Germinal center (tissue), 1 donor: ENCODE results near the gene DNAJC6.
"Not testable (repeated sequence)": the region's sequence is repeated elsewhere in the genome, so short reads cannot be mapped to it uniquely, and the experiment has no call there.

ENCODE experiments used
- DNase-seq: peaks from one replicate; pipeline ENCODE4 v3.0.0; 2012; ENCODE audit warnings: mixed read lengths, low spot score

Gene DNAJC6

DNA sequence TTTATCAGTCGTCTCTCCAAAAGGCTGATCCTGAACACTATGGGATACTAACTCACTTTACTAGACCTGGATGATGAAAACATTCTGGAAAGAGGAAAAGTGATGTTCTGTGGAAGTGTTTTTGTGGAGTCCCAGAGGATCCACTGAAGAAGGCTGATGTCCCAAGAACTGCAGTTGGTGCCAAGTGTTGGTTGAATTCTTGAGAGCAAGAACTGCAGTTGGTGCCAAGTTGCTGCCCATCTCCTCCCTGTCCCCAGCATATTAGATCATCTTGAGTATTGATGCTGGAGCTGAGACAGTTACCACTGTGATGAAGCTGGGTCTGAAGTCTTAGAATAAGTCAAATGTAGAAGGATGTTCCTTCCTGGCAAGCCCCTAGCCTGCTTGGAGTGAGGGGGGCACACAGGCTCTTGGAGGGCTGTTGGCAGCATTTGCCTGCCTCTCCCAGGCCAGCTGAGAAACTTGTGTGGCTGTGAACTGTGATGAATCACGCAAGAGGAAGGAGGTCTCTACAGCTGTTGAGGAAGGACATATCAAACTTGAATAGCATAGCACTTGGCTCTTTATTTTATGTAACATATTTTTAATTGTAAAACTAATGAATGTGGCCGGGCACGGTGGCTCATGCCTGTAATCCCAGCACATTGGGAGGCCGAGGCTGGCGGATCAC is 48.1 kb downstream of the DNAJC6 start:
- no peak for DNase-seq

DNA sequence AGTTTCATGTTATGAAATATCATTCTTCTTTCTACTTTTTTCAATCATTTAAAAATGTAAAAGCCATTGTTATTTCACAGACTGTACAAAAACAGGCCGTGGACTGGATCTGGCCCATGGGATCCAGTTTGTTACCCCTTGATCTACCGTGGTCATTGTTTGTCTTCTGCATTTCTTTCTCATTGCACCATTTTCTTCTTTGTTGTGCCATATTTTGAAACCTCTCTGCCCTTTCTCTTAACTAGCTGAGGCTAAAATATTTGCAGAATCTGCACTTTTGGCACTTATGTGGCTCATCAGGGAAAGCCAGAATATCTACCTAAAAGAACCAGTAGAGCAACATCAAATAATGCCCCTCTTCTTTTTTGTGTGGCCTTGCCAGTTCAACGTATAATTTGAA is 50.5 kb downstream of the DNAJC6 start:
- DNase-seq, result no peak

DNA sequence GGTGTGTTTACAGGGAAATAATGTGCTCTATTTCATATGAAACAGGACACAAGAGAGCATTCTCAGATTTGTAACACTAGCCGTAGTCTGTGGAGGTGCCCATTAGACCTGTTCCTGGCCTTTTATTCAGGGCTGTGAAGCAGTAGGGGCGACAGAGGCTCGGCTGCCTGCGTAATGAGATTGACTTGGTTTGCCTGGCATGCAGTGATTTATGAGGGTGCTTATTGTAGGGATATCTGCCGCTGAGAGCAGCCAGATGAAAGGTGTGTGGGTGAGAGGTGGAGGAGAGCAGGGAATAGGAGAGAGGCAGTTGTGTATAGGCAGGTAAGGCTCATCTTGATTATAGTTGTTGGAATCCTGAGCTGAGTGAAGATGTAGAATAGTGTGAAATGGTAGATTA is 51.3 kb downstream of the DNAJC6 start:
- DNase-seq, result no peak

DNA sequence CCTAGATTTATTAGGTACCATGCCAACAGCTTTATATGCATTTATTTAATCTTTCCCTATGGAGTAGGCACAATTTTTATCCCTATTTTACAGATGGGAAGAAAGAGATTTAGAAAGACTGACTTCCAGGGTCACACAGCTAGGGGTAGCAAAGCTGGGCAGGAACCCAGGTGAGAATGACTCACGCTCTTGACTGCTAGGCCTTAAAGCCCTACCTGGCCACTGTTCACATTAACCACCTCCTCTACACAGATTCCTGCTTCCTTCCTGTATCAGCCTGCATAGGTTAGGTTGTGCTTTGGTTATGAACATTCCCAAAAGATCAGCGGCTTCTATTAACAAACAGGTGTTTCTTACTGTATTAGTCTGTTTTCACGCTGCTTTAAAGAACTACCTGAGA is 53.2 kb downstream of the DNAJC6 start:
- DNase-seq, result no peak

DNA sequence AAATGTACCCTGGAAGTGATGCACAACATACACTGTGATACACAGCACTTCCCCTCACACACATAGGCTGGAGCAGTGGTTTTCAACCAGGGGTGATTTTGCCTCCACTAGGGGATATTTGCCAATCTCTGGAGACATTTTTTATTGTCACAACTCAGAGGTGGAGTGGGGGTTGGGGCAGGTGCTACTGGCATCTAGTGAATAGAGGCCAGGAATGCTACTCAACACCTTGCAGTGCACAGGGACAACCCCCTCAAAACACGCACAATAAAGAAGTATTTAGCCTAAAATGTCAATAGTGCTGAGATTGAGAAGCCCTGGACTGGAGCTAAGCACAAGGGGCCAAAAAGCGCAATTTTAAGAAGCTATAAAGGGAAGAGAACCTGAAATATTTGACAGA is 54.1 kb downstream of the DNAJC6 start:
- DNase-seq, result no peak

DNA sequence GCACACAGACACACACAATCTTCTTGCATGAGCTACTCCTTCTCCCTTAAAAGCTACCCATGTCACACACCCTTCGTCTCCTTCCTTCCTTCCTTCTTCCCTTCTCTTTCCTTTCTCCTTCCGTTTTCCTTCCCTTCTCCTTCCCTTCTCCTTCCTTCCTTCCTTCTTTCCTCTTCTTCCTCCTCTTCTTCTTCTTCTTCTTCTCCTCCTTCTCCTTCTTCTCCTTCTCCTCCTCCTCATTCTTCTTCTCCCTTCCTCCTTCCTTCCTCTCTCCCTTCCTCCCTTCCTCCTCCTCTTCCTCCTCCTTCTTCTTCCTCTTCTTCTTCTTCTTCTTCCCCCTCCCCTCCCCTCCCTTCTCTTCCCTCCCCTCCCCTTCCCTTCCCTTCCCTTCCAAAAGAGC is 59.1 kb downstream of the DNAJC6 start:
- DNase-seq, result no peak

DNA sequence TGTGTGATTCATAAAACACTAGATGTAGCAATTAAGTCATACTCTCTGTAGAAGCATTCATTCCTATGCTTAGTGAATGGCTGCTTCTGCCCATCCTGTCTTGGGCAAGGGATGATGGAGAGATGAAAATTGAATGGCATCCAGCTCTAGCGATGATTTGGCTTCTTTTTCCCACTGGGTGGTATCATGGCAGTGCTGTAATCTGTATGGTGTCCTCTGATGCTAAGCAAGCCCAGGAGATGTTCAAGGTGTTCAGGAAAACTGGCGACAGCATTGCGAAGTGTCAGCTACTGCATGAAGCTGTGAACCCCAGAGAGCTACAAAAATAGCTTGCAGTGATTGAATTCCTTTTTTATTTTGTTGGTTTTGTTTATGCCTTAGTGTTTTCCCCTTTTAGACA is 62.2 kb downstream of the DNAJC6 start:
- DNase-seq, result no peak

DNA sequence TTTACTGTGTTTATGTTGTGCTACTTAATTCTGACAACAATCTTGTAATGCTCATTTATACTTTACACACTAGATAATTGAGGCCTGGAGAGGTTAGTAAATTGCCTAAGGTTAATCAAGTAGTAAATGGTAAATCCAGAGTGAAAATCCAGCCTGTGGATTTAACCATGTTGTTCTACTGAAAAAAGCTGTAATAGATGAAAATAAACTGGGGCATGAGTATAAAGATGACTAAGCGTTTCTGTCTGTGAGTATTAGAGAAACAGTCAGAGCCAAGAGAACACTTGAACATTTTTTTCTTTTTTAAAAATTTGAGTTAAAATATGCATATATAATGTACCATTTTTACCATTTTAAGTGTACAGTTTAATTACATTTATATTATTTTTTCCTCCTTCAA is 63.2 kb downstream of the DNAJC6 start:
- no peak for DNase-seq

DNA sequence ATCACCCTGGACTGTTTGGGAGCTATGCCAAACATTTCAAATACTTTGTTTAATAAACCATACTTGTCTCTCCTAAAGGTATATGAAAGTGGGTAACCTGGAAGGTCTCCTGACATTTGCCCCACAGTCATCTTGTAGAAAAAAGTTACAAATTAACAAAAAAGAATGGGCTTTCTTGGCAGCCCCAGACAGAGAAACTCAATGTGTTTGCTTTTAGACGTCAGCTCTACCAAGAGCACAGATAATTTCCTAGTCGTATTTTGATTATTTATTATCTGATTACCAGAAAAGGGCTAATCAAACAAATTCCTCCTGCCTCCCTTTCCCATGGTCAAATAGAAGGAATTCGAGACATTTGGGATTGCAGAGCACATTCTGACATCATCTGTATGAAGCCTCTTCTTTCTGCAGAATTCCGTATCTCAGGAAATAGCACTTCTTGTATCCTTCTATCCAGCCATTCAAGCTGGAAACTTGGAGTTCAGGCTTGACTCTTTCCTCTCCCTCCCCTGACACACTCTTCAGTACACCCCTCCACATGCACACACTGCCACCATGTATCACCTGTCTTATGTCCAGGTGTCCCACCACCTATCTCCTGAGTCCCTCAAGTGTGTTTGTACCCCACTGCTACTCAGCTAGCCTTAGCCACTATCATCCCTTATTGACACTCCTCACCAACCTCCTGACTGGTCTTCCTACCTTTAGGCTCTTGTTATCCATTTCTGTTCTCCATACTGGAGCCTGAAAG is 68.3 kb downstream of the DNAJC6 start:
- DNase-seq, result no peak

DNA sequence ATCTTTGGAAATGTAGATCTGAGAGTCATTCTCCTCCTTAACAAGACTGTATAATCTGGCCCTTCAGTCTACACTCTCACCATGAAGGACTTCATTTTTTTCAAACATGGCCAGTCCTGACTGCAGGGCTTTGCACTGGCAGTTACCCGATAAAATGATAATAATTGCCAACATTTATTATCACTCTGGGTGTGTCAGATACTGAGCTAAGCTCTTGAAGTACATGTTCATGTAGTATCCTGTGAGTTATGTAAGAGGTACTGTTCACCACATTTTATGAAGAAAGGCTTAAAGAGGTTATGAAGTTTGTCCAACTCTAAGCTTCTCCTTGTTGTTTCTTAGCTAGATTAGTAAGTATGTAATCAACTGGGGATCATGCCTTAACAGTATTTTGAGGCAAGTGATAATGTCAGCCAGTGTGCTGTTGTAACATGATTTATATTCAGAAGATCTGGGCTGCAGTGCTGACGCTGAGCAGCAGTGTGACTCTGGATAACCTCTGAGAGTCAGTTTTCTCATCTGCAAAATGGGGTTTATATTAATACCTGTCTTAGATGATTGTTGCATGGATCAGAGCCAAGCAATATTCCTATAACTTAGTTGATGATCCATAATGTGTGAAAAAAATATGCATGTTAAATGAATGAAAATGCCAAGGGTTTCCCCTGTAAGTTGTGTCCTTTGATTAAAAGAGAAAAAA is 69.1 kb downstream of the DNAJC6 start:
- DNase-seq, result no peak

DNA sequence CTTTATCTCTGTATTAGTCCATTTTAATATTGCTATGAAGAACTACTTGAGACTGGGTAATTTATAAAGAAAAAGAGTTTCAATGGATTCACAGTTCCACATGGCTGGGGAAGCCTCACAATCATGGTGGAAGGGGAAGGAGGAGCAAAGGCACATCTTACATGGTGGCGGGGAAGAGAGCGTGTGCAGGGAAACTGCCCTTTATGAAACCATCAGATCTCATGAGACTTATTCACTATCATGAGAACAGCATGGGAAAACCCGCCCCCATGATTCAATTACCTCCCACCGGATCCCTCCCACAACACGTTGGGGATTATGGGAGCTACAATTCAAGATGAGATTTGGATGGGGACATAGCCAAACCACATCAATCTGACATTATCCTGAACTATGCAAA is 75.1 kb downstream of the DNAJC6 start:
- DNase-seq, result not testable (repeated sequence)

DNA sequence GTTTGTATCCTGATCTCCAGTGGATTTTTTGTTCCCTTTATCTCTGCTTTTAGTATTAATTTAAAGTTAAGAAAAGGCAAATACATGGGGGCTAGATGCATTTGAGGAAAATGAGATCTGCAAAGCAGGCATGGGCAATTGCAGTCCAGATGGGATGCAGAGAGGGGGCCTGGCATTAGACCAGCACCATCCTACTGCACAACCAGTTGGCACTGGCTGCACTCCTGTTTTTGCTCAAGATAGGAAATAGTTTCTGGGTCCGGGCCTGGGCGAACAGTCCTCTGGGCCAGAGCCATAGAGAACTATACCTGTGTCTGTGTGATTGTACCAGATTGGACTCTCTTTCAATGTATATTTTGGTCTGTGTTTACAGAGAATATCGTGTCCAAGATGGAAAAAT is 77.1 kb downstream of the DNAJC6 start:
- no peak for DNase-seq

DNA sequence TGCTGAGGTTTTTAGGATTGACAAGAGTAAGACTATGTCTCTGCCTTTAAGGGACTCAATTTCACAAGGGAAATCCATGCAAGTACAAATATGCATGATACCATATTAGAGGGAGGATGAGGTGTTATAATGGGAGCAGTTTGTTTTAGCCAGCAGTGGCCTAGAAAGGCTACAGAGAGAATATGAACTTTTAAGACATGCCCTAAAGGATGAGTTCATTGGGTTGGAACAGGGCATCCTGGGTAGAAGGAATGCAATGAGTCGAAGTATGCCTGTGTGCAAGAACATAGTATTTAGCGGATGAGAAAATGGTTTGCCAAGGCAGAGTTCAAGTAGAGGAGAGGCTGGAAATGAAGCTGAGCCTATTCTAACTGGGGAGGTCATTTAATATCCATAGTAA is 78.5 kb downstream of the DNAJC6 start:
- no peak for DNase-seq

DNA sequence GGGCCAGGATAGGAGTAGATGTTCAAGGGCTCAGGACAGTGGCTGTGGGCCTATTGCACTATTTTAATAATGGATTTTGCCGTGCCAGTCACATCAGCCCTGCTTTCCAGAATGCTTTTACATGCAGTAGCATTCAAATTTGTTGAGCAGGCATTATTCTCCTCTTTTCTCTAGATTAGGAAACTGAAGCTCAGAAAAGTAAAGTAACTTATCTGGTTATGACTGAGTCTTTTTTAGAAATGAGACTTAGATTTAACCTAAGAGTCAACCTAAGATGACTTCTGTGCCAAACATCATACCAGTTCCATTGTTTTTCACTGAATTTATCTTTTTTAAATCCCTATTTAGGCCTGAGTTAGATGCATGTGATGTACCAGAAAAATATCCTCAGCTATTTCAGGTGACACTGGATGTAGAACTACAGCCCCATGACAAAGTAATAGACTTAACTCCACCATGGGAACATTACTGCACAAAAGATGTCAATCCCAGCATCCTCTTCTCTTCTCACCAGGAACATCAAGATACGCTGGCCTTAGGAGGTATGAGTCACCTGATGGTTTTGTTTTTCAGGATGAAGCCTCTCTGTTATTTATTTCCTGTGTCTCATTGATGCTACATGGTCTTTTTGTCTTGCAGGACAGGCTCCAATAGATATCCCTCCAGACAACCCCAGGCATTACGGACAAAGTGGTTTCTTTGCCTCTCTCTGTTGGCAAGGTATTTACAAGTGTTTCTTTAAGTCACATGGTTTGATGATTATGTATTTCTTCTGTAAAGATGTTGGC is 79.8 kb downstream of the DNAJC6 start:
- DNase-seq, result no peak

DNA sequence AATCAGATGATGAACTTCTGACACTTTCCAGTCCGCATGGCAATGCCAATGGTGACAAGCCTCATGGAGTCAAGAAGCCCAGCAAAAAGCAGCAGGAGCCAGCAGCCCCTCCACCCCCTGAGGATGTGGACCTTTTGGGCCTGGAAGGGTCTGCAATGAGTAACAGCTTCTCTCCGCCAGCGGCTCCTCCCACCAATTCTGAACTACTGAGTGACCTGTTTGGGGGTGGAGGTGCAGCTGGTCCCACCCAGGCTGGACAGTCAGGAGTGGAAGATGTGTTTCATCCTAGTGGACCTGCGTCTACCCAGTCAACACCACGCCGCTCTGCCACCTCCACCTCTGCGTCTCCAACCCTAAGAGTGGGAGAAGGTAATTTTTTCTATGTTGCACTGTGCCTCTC is 83.2 kb downstream of the DNAJC6 start:
- DNase-seq, result no peak

DNA sequence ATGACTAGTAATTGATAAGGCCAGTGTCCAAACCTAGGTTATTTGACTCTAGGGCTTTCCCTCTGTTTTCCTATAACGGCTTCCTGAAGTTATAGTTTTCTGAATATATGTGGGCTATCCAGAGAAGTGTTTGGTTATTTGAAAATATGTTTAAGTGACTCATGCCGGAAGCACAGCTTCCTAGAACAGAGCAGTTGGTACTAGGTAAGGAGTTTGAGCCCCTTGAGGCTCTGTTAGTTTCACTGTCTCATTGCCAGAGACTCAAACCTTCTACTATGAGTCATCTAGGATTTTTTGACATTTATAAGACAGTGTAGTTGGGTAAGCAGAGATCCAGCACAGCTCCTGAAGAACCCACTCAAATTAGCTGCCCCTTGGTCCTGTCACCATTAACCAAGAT is 84.0 kb downstream of the DNAJC6 start:
- DNase-seq, result no peak

DNA sequence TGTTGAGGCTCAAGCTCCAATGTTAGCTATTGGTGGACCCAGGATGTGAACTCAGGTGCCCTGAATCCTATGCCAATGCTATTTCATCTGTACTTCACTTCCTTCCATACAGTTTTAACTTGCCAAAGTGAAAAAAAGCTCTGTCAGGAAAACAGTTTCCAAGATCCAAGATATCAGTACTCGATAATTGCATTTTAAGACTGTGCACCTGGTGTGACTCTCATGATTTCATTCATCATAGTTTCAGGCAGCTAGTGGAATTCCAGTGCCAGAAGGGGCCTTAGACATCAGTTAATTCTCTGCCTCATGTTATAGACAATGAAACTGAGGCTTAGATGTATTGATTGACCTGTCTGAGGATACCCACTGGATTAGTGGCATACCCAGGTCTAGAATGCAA is 84.6 kb downstream of the DNAJC6 start:
- DNase-seq, result no peak

DNA sequence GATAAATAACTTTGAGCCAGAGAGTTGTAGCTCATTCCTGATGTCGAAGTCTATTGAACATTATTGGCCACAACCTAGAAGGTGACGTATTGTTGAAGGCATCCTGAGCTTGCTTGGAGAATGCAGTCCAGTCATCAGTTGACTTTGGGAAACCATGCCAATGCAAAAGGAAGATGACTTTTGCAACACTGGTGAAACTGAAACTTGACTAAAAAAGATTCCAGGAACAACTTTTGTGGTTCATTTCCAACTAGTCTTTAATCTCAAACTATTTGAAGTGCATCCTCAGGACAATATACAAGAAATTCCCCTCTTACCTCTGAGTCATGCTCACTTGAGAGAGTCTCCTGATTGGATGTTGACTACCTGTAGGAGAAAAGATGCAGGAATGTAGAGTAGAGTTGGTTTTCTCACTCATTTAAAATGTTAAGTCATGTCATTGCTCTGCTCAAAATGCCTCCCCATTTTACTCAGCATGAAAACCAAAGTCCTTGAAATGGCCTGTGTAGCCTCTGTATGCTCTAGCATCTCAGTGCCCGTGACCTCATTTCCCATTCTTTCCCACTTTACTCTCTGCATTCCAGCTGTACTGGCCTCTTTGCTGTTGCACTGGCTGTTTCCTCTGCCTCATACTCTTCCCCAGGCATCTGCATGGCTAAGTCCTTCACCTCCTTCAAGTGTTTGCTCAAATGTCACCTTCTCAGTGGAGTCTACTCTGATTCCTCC is 86.7 kb downstream of the DNAJC6 start:
- DNase-seq, result no peak

DNA sequence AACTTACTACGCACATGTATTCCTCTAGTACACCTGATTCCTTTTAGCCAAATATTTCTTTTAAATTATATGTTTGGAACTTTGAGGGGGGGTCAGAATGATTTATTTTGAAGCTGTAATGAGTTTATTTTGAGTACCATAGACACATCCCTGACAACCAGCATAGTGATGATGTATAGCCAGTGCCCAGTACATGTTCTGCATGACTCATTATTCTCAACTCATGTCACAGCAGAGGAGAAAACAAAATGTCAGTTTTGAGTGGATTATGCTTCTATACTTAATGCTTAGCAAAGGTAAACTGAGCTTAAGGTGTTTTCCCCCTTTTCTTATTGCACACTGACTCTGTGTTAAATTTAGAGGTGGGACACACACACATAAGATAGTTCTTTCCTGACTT is 88.7 kb downstream of the DNAJC6 start:
- no peak for DNase-seq

DNA sequence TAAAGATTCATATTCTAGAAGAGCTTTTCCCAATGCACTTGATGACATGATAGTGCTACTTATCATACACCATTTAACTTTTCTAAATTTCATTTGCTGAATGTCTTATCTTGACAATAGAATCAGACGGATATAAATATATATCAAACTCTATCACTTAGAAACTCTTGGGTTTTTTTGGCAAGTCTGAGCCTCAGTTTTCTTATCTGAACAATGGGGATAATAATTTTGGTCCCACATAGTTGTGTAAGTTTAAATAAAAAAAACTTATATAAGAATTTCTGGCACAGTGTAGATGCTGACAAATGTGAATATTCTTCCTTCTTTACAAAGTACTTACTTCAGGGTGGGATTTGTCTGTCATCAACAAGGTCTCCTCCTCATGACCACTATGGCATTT is 89.7 kb downstream of the DNAJC6 start:
- DNase-seq, result no peak

DNA sequence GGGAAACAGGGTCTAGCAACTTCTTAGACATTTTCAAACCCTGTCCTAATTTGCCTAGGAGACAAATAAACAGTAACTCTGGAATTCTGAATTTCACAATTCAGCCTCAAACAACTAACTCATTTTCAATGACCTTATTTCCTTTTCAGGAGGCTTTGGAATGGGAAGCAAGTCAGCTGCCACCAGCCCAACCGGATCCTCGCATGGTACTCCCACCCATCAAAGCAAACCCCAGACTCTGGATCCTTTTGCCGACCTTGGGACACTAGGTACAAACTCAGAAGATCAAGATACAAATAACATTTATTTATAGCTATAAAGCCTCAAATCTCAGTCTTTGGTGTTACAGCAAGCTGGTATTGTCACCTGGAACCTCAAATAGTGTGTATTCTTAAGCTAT is 92.3 kb downstream of the DNAJC6 start:
- DNase-seq, result no peak

DNA sequence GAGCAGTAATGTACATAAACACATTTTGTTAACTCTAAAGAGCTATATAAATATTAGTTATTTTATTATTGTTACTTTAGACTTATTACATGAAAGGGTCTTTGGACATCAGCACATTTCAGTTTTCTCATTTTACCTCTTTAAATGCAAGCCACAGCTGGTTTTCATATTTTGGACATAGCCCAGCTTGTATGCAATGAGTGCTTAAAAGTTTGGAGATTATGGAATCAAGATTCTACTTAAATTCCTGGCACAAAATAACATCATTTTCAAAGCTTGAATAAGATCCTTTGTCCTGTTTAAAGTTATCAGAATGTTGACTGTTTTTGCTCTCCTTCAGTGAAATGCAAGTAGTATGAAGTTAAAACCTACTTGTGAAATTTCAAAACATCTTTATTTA is 95.6 kb downstream of the DNAJC6 start:
- no peak for DNase-seq
